MM.1S (cell line): Measurements from ENCODE around the gene PKD1.

Source experiments
- EZH2 ChIP-seq: fragments of 300-600 bp; sonication (generic); optimal IDR thresholded peaks from 2 replicates; pipeline ENCODE3; 2017; ENCODE audit warnings: low read depth, mild to moderate bottlenecking, antibody characterized with exemption, low read length, mixed read lengths
- EZH2phosphoT487 ChIP-seq: fragments of 300-600 bp; sonication (generic); IDR thresholded peaks from 2 replicates; pipeline ENCODE4 v1.6.1; 2018; ENCODE audit warnings: antibody characterized with exemption, low read length
- TF ChIP-seq, protein P1 (sequence below): fragments of 300-600 bp; sonication (generic); IDR thresholded peaks from 2 replicates; pipeline ENCODE4 v1.5.1; 2016; ENCODE audit warnings: antibody characterized with exemption, low read length, mixed read lengths

DNA sequence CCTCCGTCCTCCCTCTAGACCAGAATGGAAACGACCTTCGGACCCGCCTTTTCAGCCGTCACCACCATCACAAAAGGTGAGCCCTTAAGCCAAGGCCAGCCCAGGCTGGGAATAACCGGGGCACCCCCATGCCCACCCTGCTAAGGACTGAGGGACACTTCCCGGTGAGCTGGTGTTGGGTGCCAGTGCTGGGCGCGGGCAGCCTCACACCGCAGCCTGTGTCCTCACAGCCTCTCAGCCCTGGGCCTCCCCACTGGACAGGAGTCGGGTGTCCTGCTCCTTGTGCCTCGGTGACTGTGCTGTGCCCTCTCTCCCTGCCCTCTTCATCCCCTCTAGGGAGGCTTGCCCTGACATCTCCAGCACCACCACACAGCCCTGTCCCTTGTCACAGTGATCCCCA is 30.2 kb upstream of the PKD1 start:
- TF ChIP-seq, protein P1, sequence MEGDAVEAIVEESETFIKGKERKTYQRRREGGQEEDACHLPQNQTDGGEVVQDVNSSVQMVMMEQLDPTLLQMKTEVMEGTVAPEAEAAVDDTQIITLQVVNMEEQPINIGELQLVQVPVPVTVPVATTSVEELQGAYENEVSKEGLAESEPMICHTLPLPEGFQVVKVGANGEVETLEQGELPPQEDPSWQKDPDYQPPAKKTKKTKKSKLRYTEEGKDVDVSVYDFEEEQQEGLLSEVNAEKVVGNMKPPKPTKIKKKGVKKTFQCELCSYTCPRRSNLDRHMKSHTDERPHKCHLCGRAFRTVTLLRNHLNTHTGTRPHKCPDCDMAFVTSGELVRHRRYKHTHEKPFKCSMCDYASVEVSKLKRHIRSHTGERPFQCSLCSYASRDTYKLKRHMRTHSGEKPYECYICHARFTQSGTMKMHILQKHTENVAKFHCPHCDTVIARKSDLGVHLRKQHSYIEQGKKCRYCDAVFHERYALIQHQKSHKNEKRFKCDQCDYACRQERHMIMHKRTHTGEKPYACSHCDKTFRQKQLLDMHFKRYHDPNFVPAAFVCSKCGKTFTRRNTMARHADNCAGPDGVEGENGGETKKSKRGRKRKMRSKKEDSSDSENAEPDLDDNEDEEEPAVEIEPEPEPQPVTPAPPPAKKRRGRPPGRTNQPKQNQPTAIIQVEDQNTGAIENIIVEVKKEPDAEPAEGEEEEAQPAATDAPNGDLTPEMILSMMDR, result no peak
- TF ChIP-seq EZH2phosphoT487, result no peak
- no peak for TF ChIP-seq EZH2
